GM12801 (cell line): ENCODE measurements around the gene CARMIL1.

Source experiments
- CTCF ChIP-seq: IDR thresholded peaks from one replicate; pipeline ENCODE4 v1.5.1; 2011; ENCODE audit warnings: control low read depth; ENCODE audit not compliant: insufficient read length; ENCODE audit errors: extremely low read depth

CARMIL1 gene

GRCh38 chr6:25469797-25470388 lies 190.7 kb downstream of the CARMIL1 start:
- no peak for TF ChIP-seq CTCF

GRCh38 chr6:25472306-25472705 lies 193.1 kb downstream of the CARMIL1 start:
- no peak for TF ChIP-seq CTCF

DNA sequence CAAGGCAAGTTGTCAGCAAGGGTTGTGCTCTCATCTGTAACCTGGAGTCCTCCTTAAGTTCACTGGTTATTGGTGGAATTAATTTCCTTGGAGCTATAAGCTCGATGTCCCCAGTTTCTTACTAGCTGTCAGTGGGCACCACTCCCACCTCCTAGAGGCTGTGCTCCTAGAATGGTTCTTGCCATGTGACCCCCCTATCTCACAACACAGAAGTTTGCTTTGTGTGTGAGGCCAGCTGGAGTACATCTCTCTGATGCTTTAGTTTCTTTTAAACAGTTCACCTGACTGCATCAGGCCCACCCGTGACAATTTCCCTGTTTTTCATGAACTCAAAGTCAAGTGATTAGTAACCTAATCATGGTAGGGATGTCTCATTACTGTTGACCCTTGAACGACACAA lies 193.7 kb downstream of the CARMIL1 start:
- no peak for TF ChIP-seq CTCF

GRCh38 chr6:25473447-25473846 lies 194.3 kb downstream of the CARMIL1 start:
- TF ChIP-seq CTCF, result no peak

DNA sequence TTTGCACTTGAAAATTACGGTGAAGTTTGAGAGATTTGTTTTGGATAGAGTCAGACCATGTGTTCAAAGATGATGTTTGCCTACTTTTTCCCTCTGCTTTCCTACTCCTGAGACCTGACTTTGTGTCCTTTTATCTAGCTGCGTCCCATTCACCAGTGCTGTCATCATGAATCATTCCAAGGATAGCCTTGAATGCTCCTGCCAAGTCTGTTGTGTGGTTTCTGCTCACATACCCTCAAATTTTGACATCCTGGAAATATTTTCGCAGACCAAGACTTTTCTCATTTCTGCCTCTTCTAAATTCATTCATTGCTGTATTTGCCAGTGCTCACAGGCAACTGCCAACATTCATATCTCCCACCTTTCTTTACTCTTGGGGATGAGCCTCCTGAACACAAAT lies 197.0 kb downstream of the CARMIL1 start:
- no peak for TF ChIP-seq CTCF

GRCh38 chr6:25477006-25477590 lies 197.9 kb downstream of the CARMIL1 start:
- TF ChIP-seq CTCF, result no peak

DNA sequence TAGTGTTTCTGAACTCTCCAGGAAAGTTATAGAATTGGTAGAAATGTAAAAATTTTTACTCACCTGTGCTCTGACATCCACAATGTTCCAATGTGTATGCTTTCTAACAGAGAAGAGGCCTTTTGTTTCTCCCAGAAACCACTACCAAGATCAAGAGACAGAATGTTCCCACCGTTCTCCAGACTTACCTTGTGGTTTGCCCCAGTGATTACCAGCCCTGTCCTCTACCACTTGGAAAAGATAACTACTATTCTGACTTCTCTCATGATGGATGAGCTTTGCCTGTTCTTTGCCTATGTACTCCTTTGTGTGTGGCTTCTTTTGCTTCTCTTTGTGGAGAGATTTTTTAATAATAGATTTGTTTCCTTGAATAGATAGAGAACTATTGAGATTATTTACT lies 199.8 kb downstream of the CARMIL1 start:
- no peak for TF ChIP-seq CTCF
